Sigmoid colon (tissue), 7 donors: Measurements from ENCODE around the gene ABCG2. TPM values are rescaled to one million over a fixed set of nuclear protein-coding genes. Genes with fewer than 3 reads are reported as not detected.
A peak's percentile ranks its signal among the peaks of the same experiment; 100 is the strongest.
"Not testable (repeated sequence)": the region's sequence is repeated elsewhere in the genome, so short reads cannot be mapped to it uniquely, and the experiment has no call there.

Source experiments
- DNase-seq: peaks from one replicate; pipeline ENCODE4 v3.0.0-alpha.2; 2019
- H3K27ac ChIP-seq, 4 donors: fragments of 200-600 bp; sonication (generic); one replicate each; pipeline ENCODE4 v1.5.1; 2016 to 2019; ENCODE audit warnings: mild to moderate bottlenecking in 1 of 4
- H3K27me3 ChIP-seq, 3 donors: fragments of 200-600 bp; sonication (generic); one replicate each; pipeline ENCODE4 v1.5.1; 2019; ENCODE audit warnings: mild to moderate bottlenecking in 1 of 3
- H3K36me3 ChIP-seq, 4 donors: fragments of 200-600 bp; sonication (generic); one replicate each; pipeline ENCODE4 v1.5.1; 2016 to 2019
- H3K4me1 ChIP-seq, 4 donors: fragments of 200-600 bp; sonication (generic); one replicate each; pipeline ENCODE4 v1.5.1; 2017 to 2019
- H3K4me3 ChIP-seq, 4 donors: fragments of 200-600 bp; sonication (generic); one replicate each; pipeline ENCODE4 v1.5.1; 2017 to 2019; ENCODE audit warnings: mild to moderate bottlenecking in 2 of 4, moderate library complexity in 1 of 4
- H3K9me3 ChIP-seq, 4 donors: fragments of 200-600 bp in 3 of 4; sonication (generic) in 3 of 4; one replicate each; pipeline versions ENCODE4 v1.5.1 to v1.6.1; 2013 to 2019
- EP300 ChIP-seq, 4 donors: sonication (generic); formaldehyde crosslinking; IDR thresholded peaks; one replicate each; pipeline ENCODE4 v1.6.1; 2017; ENCODE audit warnings: antibody characterized with exemption in 4 of 4
- POLR2A ChIP-seq, 2 donors: fragments of 450-650 bp; IDR thresholded peaks; one replicate each; pipeline ENCODE4 v1.6.1; 2016; ENCODE audit warnings: antibody characterized with exemption in 2 of 2, mild to moderate bottlenecking in 2 of 2, moderate library complexity in 2 of 2
- POLR2AphosphoS5 ChIP-seq, 4 donors: sonication (generic); formaldehyde crosslinking; IDR thresholded peaks; one replicate each; pipeline ENCODE4 v1.6.1; 2017; ENCODE audit warnings: antibody characterized with exemption in 4 of 4
- WGBS, 2 donors: extraction: QIAGEN DNeasy Blood & Tissue Kit; methylation state at CpG; one replicate each; pipeline ENCODE4 v1.1.7; 2013; 5-methylcytosine and 5-hydroxymethylcytosine counted together
- intact Hi-C: fragments of 100-400 bp; cut with DNase I; formaldehyde crosslinking; loops from one replicate; pipeline ENCODE4 v1.15.1; 2023
- polyA plus RNA-seq, 3 donors: library from polyadenylated mRNA; stranded (reverse); fragments of 200-250 nt; gene quantifications; one replicate each; pipeline ENCODE4 v1.2.3, GENCODE V29; 2013
- total RNA-seq, 4 donors: library from RNA; depleted of rRNA; stranded (reverse); fragments of >200 nt; gene quantifications; one replicate each; pipeline ENCODE4 v1.1.0, GENCODE V29; 2016
- TF ChIP-seq, protein P1 (sequence below), 4 experiments: fragments of 450-650 bp in 3 of 4; fragments of 200-600 bp in 1 of 4; IDR thresholded peaks; one replicate each; pipeline ENCODE4 v1.5.1; 2016 to 2019; ENCODE audit warnings: antibody characterized with exemption in 4 of 4, mild to moderate bottlenecking in 3 of 4, moderate library complexity in 2 of 4
- donor health status: healthy with polysubstance abuse.
- donor health status: Bipolar disorder and iron deficiency.
- donor health status: healthy.

ABCG2 gene
- total and polyA plus RNA-seq, 7 donors, result 1.1 to 36.5 (median 2.9) TPM

DNA sequence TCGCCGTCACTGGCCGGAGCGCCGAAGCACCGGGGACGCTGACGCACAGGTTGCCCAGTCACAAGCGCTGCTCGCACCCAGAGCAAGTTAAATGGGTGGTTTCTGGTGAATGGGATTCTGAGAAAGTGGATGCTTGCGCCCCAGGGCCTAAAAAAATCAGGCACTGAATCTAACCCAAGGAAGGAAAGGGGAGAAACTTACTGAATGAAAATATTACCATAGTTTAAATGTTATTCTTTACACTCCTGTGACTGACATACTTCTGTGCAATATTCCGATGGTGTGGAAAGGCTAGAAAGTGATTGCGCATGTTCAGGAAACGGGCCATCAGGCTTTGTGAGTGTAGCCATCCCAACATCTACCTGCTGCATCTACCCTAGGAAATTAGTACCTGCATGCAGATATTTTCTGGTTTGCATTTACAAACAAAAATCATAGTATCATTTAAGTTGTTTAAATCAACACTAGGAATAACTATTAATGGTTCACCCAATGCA is 838 bp upstream of the ABCG2 start:
- no peaks in the 10 kb centered on the region for H3K36me3 ChIP-seq
- no peak for DNase-seq
- peaks cover 0 to 25% (median 8%) of the 10 kb centered on the region in 3 donors for H3K27me3 ChIP-seq
- H3K27ac ChIP-seq, result peak overlapping the region in 1 of 4 donors; percentile 32
- intact Hi-C loops, result no loop called here
- H3K4me3 ChIP-seq, result peak overlapping the region; percentile 12 to 59 (median 44)
- no peaks in the 10 kb centered on the region for H3K9me3 ChIP-seq
- 18 to 25% methylated on average over 14 of the region's 14 CpGs for WGBS, 2 donors
- TF ChIP-seq POLR2A (IDR thresholded peaks at IDR 0.05) (no peak), EP300 (IDR thresholded peaks at IDR 0.05) (no peak), POLR2AphosphoS5 (IDR thresholded peaks at IDR 0.05) (no peak)
- TF ChIP-seq, protein P1, sequence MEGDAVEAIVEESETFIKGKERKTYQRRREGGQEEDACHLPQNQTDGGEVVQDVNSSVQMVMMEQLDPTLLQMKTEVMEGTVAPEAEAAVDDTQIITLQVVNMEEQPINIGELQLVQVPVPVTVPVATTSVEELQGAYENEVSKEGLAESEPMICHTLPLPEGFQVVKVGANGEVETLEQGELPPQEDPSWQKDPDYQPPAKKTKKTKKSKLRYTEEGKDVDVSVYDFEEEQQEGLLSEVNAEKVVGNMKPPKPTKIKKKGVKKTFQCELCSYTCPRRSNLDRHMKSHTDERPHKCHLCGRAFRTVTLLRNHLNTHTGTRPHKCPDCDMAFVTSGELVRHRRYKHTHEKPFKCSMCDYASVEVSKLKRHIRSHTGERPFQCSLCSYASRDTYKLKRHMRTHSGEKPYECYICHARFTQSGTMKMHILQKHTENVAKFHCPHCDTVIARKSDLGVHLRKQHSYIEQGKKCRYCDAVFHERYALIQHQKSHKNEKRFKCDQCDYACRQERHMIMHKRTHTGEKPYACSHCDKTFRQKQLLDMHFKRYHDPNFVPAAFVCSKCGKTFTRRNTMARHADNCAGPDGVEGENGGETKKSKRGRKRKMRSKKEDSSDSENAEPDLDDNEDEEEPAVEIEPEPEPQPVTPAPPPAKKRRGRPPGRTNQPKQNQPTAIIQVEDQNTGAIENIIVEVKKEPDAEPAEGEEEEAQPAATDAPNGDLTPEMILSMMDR (IDR thresholded peaks at IDR 0.05), result no peak
- peaks cover 0 to 14% (median 6%) of the 10 kb centered on the region in 4 donors for H3K4me1 ChIP-seq

DNA sequence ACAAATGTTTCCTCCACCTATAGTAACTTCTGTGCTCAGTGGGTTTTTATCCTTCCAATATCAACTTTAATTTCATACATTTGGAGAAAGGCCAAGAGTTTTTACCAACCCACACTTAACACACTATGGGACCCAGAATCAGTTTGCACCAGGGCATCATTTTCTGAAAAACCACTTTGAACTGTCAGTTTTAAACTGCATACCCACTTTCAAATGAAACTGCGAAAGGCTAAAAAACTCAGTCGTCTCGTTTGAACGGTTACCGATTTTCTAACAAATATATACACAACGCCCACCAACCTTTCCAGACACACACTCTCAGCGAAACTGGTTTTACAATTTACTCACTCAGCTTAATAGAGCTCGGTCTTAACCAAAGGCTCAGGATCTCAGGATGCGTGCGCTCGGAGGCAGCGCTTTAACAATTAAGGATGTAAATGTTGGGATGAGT is 376 bp downstream of the ABCG2 start:
- intact Hi-C loops, result no loop called here
- Histone ChIP-seq H3K9me3 (no peaks in the 10 kb centered on the region), H3K4me3 (peak overlapping the region; percentile 12 to 59 (median 44)), H3K27me3 (peaks cover 0 to 25% (median 8%) of the 10 kb centered on the region in 3 donors), H3K4me1 (peaks cover 0 to 14% (median 6%) of the 10 kb centered on the region in 4 donors), H3K27ac (no peak overlapping the region), H3K36me3 (no peaks in the 10 kb centered on the region)
- TF ChIP-seq EP300 (IDR thresholded peaks at IDR 0.05) (no peak), POLR2A (IDR thresholded peaks at IDR 0.05) (no peak), POLR2AphosphoS5 (IDR thresholded peaks at IDR 0.05) (no peak)
- TF ChIP-seq, protein P1 (IDR thresholded peaks at IDR 0.05), result no peak
- 7 to 10% methylated on average over 12 of the region's 12 CpGs for WGBS, 2 donors
- DNase-seq, result no peak

DNA sequence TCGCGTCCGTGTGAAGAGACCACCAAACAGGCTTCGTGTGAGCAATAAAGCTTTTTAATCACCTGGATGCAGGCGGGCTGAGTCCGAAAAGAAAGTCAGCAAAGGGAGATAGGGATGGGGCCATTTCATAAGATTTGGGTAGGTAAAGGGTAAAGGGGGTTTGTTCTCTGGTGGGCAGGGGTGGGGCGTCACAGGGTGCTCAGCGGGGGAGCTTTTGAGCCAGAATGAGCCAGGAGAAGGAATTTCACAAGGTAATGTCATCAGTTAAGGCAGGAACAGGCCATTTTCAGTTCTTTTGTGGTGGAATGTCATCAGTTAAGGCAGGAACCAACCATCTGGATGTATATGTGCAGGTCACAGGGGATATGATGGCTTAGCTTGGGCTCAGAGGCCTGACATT is 6.1 kb downstream of the ABCG2 start:
- H3K4me3 ChIP-seq, DNase-seq, H3K9me3 ChIP-seq, H3K27me3 ChIP-seq, intact Hi-C loops, H3K4me1 ChIP-seq, H3K36me3 ChIP-seq, H3K27ac ChIP-seq: not testable (repeated sequence)
- 94 to 96% methylated on average over 8 of the region's 8 CpGs for WGBS, 2 donors

DNA sequence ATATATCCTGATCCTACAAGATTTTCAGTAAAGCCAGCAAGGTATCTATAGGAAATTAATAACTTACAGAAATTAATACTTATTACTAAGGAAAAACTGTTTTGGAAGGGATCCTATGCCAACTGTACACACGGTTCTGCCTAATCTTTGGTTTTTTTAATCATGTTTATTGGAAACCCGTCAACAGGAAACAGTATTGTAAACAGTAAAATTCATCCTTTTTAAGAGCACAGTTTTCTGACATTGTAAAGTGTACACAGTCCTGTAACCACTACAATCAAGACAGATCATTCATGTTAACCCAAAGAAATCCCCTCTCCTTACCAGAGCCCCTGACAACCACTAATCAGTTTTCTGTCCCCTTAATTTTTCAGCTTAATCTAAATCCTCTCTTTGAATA is 9.9 kb downstream of the ABCG2 start:
- no peaks in the 10 kb centered on the region for H3K9me3 ChIP-seq
- H3K36me3 ChIP-seq, result no peaks in the 10 kb centered on the region
- H3K27ac ChIP-seq, result no peak overlapping the region
- TF ChIP-seq, protein P1 (IDR thresholded peaks at IDR 0.05), result no peak
- TF ChIP-seq POLR2A (IDR thresholded peaks at IDR 0.05) (no peak), POLR2AphosphoS5 (IDR thresholded peaks at IDR 0.05) (no peak), EP300 (IDR thresholded peaks at IDR 0.05) (no peak)
- intact Hi-C loops, result no loop called here
- no peak overlapping the region for H3K4me3 ChIP-seq
- no peaks in the 10 kb centered on the region for H3K27me3 ChIP-seq
- no peak for DNase-seq
- WGBS, 2 donors, result 31 to 49% methylated on average over 2 of the region's 2 CpGs
- no peaks in the 10 kb centered on the region for H3K4me1 ChIP-seq

DNA sequence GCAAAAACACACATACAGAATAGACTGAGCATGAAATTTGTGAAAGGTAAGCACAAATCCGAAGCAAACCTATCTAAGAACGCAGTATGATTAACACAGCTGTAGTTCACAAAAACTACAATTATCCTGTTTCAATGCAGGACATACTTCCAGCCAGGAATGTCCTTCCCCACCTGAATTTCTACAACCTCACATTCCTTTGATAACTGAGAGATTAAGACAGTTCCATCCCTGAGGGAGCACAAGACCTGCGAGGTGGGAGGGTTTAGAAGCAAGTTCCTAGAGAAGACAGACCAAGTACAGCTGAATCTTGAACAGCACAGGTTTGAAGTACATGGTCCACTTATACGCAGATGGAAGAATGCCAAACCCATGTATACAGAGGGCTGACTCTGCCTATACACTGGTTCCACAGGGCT is 10.6 kb downstream of the ABCG2 start:
- Histone ChIP-seq H3K4me1 (no peaks in the 10 kb centered on the region), H3K27me3 (no peaks in the 10 kb centered on the region), H3K4me3 (no peak overlapping the region), H3K9me3 (no peaks in the 10 kb centered on the region), H3K36me3 (no peaks in the 10 kb centered on the region), H3K27ac (no peak overlapping the region)
- intact Hi-C loops, result no loop called here
- 30 to 70% methylated on average over 4 of the region's 4 CpGs for WGBS, 2 donors
- no peak for DNase-seq
- TF ChIP-seq POLR2A (IDR thresholded peaks at IDR 0.05) (no peak), POLR2AphosphoS5 (IDR thresholded peaks at IDR 0.05) (no peak), EP300 (IDR thresholded peaks at IDR 0.05) (no peak)
- TF ChIP-seq, protein P1 (IDR thresholded peaks at IDR 0.05), result no peak
